Measurements from ENCODE around the gene RASAL2.

Gene RASAL2

GRCh38 chr1:178484698-178485225 is 390.9 kb downstream of the RASAL2 start:
- no peak for DNase-seq
- TF ChIP-seq GATA1 (IDR thresholded peaks at IDR 0.05; ENCODE audit: low read depth, low read length) (no peak), POLR2A (IDR thresholded peaks at IDR 0.05; ENCODE audit: low read length) (no peak)

- DNase-seq: peak in 1 of 2 experiments; percentile 3
- TF ChIP-seq GATA1 (IDR thresholded peaks at IDR 0.05; ENCODE audit: low read depth, low read length): no peak
- TF ChIP-seq POLR2A (IDR thresholded peaks at IDR 0.05; ENCODE audit: low read length): no peak
Observed at GRCh38 chr1:178485541-178485981, 391.7 kb downstream of the RASAL2 start.

GRCh38 chr1:178486100-178487069 is 392.5 kb downstream of the RASAL2 start:
- no peak for TF ChIP-seq POLR2A (IDR thresholded peaks at IDR 0.05; ENCODE audit: low read length)
- no peak for TF ChIP-seq GATA1 (IDR thresholded peaks at IDR 0.05; ENCODE audit: low read depth, low read length)
- no peak for DNase-seq

- TF ChIP-seq POLR2A (IDR thresholded peaks at IDR 0.05; ENCODE audit: low read length) (no peak), GATA1 (IDR thresholded peaks at IDR 0.05; ENCODE audit: low read depth, low read length) (no peak)
- no peak for DNase-seq
Observed at GRCh38 chr1:178487070-178487615, 393.2 kb downstream of the RASAL2 start.

GRCh38 chr1:178488393-178488792 is 394.5 kb downstream of the RASAL2 start:
- no peak for DNase-seq
- no peak for TF ChIP-seq GATA1 (IDR thresholded peaks at IDR 0.05; ENCODE audit: low read depth, low read length)
- TF ChIP-seq POLR2A (IDR thresholded peaks at IDR 0.05; ENCODE audit: low read length): no peak

GRCh38 chr1:178489399-178489798 is 395.5 kb downstream of the RASAL2 start:
- DNase-seq: no peak
- no peak for TF ChIP-seq GATA1 (IDR thresholded peaks at IDR 0.05; ENCODE audit: low read depth, low read length)
- no peak for TF ChIP-seq POLR2A (IDR thresholded peaks at IDR 0.05; ENCODE audit: low read length)

GRCh38 chr1:178490136-178490535 is 396.2 kb downstream of the RASAL2 start:
- TF ChIP-seq POLR2A (IDR thresholded peaks at IDR 0.05; ENCODE audit: low read length): no peak
- TF ChIP-seq GATA1 (IDR thresholded peaks at IDR 0.05; ENCODE audit: low read depth, low read length): no peak
- DNase-seq: no peak

- no peak for DNase-seq
- TF ChIP-seq POLR2A (IDR thresholded peaks at IDR 0.05; ENCODE audit: low read length): no peak
- TF ChIP-seq GATA1 (IDR thresholded peaks at IDR 0.05; ENCODE audit: low read depth, low read length): no peak
Observed at GRCh38 chr1:178490967-178491366, 397.1 kb downstream of the RASAL2 start.

GRCh38 chr1:178491721-178492120 is 397.8 kb downstream of the RASAL2 start:
- TF ChIP-seq POLR2A (IDR thresholded peaks at IDR 0.05; ENCODE audit: low read length) (no peak), GATA1 (IDR thresholded peaks at IDR 0.05; ENCODE audit: low read depth, low read length) (no peak)
- DNase-seq: no peak

GRCh38 chr1:178492341-178492740 is 398.4 kb downstream of the RASAL2 start:
- no peak for DNase-seq
- TF ChIP-seq POLR2A (IDR thresholded peaks at IDR 0.05; ENCODE audit: low read length) (no peak), GATA1 (IDR thresholded peaks at IDR 0.05; ENCODE audit: low read depth, low read length) (no peak)

- TF ChIP-seq GATA1 (IDR thresholded peaks at IDR 0.05; ENCODE audit: low read depth, low read length) (no peak), POLR2A (IDR thresholded peaks at IDR 0.05; ENCODE audit: low read length) (no peak)
- no peak for DNase-seq
Observed at GRCh38 chr1:178493301-178493741, 399.4 kb downstream of the RASAL2 start.

- DNase-seq: no peak
- TF ChIP-seq GATA1 (IDR thresholded peaks at IDR 0.05; ENCODE audit: low read depth, low read length) (no peak), POLR2A (IDR thresholded peaks at IDR 0.05; ENCODE audit: low read length) (no peak)
Observed at GRCh38 chr1:178494569-178494971, 400.7 kb downstream of the RASAL2 start.

GRCh38 chr1:178495158-178495557 is 401.3 kb downstream of the RASAL2 start:
- TF ChIP-seq POLR2A (IDR thresholded peaks at IDR 0.05; ENCODE audit: low read length): no peak
- no peak for DNase-seq

GRCh38 chr1:178495741-178496409 is 402.0 kb downstream of the RASAL2 start:
- no peak for DNase-seq
- TF ChIP-seq GATA1 (IDR thresholded peaks at IDR 0.05; ENCODE audit: low read depth, low read length): no peak
- TF ChIP-seq POLR2A (IDR thresholded peaks at IDR 0.05; ENCODE audit: low read length): no peak

Data from erythroblast (primary cell).